HG03457 (cell line): ENCODE data around the gene LAMA3.
"Not testable (repeated sequence)": the region's sequence is repeated elsewhere in the genome, so short reads cannot be mapped to it uniquely, and the experiment has no call there.

Source experiments
- ATAC-seq: cut with Tn5 transposase; IDR thresholded peaks from one replicate; pipeline ENCODE4 v1.9.1; 2021; ENCODE audit warnings: moderate number of reproducible peaks; ENCODE audit not compliant: unreplicated experiment

Gene LAMA3

GRCh38 chr18:23703987-23704384, 14.7 kb downstream of the LAMA3 start:
- ATAC-seq = no peak

DNA sequence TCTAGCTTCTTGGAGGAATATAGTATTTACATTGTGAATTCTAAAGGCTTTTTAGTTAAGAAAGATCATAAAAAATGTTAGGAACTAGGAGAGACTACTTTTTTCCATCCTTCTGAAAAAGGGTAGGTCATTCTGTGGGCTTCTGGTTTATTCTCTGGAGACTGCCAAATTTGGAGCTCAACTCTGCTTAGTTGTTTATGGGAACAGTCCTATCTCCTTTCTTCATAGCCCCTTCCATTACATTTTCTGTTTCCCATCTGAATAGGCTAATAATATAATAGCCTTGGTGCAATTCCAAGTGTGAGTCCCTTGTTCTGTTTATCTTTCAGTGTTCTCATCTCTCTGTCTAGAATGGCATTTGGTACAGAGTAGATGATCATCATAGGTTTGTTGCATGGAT, 15.6 kb downstream of the LAMA3 start:
- no peak for ATAC-seq

- no peak for ATAC-seq
Measured at GRCh38 chr18:23706971-23707640, 17.9 kb downstream of the LAMA3 start.

GRCh38 chr18:23710068-23710527, 20.8 kb downstream of the LAMA3 start:
- ATAC-seq = no peak

- no peak for ATAC-seq
Measured at GRCh38 chr18:23710946-23711345, 21.7 kb downstream of the LAMA3 start.

DNA sequence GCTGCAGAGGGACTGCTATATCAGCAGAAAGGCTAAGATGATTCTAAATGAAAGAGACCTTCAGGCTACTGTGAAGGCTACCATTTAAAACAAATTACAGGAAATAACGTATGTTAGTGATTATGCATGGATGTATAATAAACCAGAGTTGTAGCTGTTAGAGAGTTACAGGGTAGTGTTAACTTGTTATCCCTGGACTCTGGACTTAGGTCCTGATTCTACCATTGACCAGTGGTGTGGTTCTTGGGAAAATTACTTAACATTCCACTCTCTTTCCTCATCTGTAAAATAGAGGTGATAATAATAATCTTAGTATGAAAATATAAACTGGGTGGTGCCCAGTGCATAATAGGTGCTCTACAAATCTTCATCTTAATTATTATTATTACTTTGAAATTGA, 22.2 kb downstream of the LAMA3 start:
- ATAC-seq = no peak

DNA sequence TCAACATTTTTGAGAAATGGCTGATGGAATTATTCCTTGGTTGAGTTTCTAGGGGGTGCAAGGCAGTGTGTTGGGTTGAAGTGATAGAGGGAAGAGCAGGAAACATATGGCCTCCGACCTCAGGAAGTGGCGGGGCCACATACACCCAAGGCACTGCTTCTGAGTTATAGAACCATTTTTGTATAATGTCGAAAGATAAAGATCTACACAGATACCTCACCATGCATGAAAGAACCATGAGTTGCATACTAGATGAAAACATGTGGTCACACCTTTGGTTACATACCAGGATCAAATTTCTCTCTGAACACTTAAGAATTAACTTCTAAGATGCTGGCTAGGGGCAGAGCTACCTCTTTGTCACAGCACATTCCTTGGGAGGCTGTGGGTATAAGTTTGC, 23.2 kb downstream of the LAMA3 start:
- ATAC-seq = no peak

- no peak for ATAC-seq
Measured at GRCh38 chr18:23714576-23714975, 25.3 kb downstream of the LAMA3 start.

- not testable (repeated sequence) for ATAC-seq
Measured at GRCh38 chr18:23716079-23716478, 26.8 kb downstream of the LAMA3 start.

GRCh38 chr18:23716516-23716915, 27.3 kb downstream of the LAMA3 start:
- ATAC-seq = no peak

- no peak for ATAC-seq
Measured at GRCh38 chr18:23716966-23717365, 27.7 kb downstream of the LAMA3 start.

GRCh38 chr18:23718243-23718720, 29.0 kb downstream of the LAMA3 start:
- no peak for ATAC-seq

- no peak for ATAC-seq
Measured at GRCh38 chr18:23718731-23719130, 29.5 kb downstream of the LAMA3 start.

- ATAC-seq = no peak
Measured at GRCh38 chr18:23719634-23720201, 30.5 kb downstream of the LAMA3 start.

GRCh38 chr18:23721696-23722480, 32.6 kb downstream of the LAMA3 start:
- ATAC-seq = no peak

DNA sequence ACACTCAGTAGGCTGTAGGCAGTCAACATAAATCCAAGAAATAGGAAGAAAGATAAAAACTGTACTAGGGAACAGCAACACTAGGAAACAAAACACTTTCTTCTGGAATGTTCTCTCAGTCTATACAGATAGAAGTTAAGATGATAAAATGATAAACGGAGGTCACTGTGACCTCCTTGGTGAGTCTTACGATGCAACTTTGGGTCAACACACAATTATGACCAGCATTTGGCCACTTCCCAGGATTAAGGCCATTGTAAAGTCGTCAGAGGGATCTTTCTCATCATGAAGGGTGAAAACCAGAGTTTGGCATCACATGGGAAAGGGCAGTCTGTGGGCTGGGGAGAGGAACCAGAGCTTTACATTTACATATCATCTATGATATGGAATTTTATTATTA, 33.4 kb downstream of the LAMA3 start:
- ATAC-seq = no peak

DNA sequence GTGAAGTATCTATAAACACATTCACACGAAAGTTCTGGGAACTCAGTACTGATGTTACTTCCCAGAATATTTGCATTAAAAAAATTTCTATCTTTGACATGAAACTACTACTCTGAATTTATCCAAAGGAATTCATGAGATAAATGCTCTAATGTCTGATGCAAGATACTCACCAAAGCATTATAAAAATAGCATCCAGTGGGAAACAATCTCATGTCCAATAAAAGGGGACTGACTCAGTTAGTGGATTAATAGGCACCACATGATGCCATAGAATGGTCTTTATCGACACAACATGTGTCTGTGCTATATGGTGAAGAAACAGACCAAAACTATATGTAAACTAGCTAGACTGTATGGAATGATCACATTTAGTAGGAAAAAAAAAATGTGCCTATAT, 33.9 kb downstream of the LAMA3 start:
- no peak for ATAC-seq

DNA sequence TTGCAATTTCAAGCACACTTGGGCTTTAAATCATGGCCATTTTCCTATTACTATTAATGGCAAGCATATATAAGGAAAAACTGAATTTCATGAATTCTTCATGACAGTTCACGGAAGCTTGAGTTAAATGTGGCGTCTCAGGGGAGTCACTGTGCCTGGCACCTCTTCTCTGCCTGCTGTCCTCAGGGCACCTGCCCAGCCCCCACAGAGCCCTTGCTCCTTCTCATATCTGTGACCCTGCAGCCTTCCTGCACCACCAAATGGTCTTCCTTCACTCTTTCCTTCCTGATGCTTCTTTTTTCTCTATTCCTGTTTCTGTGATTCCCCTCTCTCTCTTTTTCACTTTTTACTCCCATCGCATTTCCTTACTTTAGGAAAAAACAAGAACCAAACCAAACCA, 35.4 kb downstream of the LAMA3 start:
- no peak for ATAC-seq

- no peak for ATAC-seq
Measured at GRCh38 chr18:23725351-23725750, 36.1 kb downstream of the LAMA3 start.

- no peak for ATAC-seq
Measured at GRCh38 chr18:23725827-23726661, 36.8 kb downstream of the LAMA3 start.
